Colonic mucosa (tissue), 4 donors: ENCODE measurements around the gene ITCH. TPM values are rescaled to one million over a fixed set of nuclear protein-coding genes. Genes with fewer than 3 reads are reported as not detected.
"Not testable (repeated sequence)": the region's sequence is repeated elsewhere in the genome, so short reads cannot be mapped to it uniquely, and the experiment has no call there.

Experiments used
- DNase-seq: peaks from one replicate; pipeline ENCODE4 v3.0.0-alpha.2; 2020
- H3K27ac ChIP-seq: fragments of 200-600 bp; one replicate; pipeline ENCODE4 v1.8.0; 2021
- H3K27me3 ChIP-seq: fragments of 200-600 bp; one replicate; pipeline ENCODE4 v1.8.0; 2021
- H3K36me3 ChIP-seq: fragments of 200-600 bp; one replicate; pipeline ENCODE4 v1.8.0; 2021
- H3K4me1 ChIP-seq: fragments of 200-600 bp; one replicate; pipeline ENCODE4 v1.8.0; 2021; ENCODE audit warnings: mild to moderate bottlenecking
- H3K4me3 ChIP-seq: fragments of 200-600 bp; one replicate; pipeline ENCODE4 v1.8.0; 2021
- H3K9ac ChIP-seq, 2 donors: one replicate each; pipeline ENCODE4 v1.7.0; 2013; ENCODE audit warnings: control low read depth in 2 of 2, low read depth in 2 of 2, low read length in 2 of 2
- H3K9me3 ChIP-seq: fragments of 200-600 bp; one replicate; pipeline ENCODE4 v1.8.0; 2021
- intact Hi-C: fragments of 100-400 bp; cut with DNase I; formaldehyde crosslinking; loops from one replicate; pipeline ENCODE4 v1.14.1; 2022
- total RNA-seq, 2 donors: library from RNA; stranded (reverse); fragmentation: NEBNext Ultra II Directional in 1 of 2; extraction: Animal tissue kit (Norgen Biotek cat#: 25700) in 1 of 2; gene quantifications; one replicate each; pipeline ENCODE4 v1.2.1, GENCODE V29; 2021
- TF ChIP-seq, protein P1 (sequence below): fragments of 200-600 bp; IDR thresholded peaks from one replicate; pipeline ENCODE4 v1.8.0; 2022; ENCODE audit warnings: antibody characterized with exemption, mild to moderate bottlenecking
- donor health status: healthy.
- donor health status: DM: no; HTN: no; CAD: no.
- donor health status: DM: no; HTN: no; CAD: no.

The ITCH gene
- total RNA-seq, 2 donors from 2014 or later, result 50.0 to 71.4 TPM

- no peaks in the 10 kb centered on the region for H3K9me3 ChIP-seq
- H3K27ac ChIP-seq, result no peak overlapping the region
- H3K9ac ChIP-seq, result peak overlapping the region in 1 of 2 donors; percentile 9
- DNase-seq, result no peak
- H3K36me3 ChIP-seq, result peaks cover 4% of the 10 kb centered on the region
- TF ChIP-seq, protein P1, sequence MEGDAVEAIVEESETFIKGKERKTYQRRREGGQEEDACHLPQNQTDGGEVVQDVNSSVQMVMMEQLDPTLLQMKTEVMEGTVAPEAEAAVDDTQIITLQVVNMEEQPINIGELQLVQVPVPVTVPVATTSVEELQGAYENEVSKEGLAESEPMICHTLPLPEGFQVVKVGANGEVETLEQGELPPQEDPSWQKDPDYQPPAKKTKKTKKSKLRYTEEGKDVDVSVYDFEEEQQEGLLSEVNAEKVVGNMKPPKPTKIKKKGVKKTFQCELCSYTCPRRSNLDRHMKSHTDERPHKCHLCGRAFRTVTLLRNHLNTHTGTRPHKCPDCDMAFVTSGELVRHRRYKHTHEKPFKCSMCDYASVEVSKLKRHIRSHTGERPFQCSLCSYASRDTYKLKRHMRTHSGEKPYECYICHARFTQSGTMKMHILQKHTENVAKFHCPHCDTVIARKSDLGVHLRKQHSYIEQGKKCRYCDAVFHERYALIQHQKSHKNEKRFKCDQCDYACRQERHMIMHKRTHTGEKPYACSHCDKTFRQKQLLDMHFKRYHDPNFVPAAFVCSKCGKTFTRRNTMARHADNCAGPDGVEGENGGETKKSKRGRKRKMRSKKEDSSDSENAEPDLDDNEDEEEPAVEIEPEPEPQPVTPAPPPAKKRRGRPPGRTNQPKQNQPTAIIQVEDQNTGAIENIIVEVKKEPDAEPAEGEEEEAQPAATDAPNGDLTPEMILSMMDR, result no peak
- no peaks in the 10 kb centered on the region for H3K27me3 ChIP-seq
- H3K4me1 ChIP-seq, result no peaks in the 10 kb centered on the region
- intact Hi-C loops, result no loop called here
- H3K4me3 ChIP-seq, result no peak overlapping the region
Measured at GRCh38 chr20:34512266-34512954, 149.3 kb downstream of the ITCH start.

GRCh38 chr20:34512955-34513419 lies 149.9 kb downstream of the ITCH start:
- Histone ChIP-seq H3K27me3 (no peaks in the 10 kb centered on the region), H3K4me3 (no peak overlapping the region), H3K4me1 (no peaks in the 10 kb centered on the region), H3K27ac (no peak overlapping the region), H3K9ac (peak overlapping the region in 1 of 2 donors; percentile 9), H3K36me3 (peaks cover 4% of the 10 kb centered on the region), H3K9me3 (no peaks in the 10 kb centered on the region)
- no peak for DNase-seq
- TF ChIP-seq, protein P1, result no peak
- intact Hi-C loops, result no loop called here

DNA sequence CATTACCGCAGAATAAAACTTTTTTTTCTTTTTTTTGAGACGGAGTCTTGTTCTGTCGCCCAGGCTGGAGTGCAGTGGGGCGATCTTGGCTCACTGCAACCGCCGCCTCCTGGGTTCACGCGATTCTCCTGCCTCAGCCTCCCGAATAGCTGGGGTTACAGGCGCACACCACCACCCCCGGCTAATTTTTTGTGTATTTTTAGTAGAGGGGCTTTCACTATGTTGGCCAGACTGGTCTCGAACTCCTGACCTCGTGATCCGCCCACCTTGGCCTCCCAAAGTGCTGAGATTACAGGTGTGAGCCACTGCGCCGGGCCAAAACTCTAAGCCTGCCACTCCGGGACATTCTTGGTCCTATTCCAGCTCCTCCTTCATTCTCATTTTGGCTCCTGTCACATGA lies 151.0 kb downstream of the ITCH start:
- DNase-seq, H3K27ac ChIP-seq, H3K9ac ChIP-seq, H3K27me3 ChIP-seq, H3K9me3 ChIP-seq, intact Hi-C loops, H3K36me3 ChIP-seq, H3K4me1 ChIP-seq, H3K4me3 ChIP-seq: not testable (repeated sequence)

DNA sequence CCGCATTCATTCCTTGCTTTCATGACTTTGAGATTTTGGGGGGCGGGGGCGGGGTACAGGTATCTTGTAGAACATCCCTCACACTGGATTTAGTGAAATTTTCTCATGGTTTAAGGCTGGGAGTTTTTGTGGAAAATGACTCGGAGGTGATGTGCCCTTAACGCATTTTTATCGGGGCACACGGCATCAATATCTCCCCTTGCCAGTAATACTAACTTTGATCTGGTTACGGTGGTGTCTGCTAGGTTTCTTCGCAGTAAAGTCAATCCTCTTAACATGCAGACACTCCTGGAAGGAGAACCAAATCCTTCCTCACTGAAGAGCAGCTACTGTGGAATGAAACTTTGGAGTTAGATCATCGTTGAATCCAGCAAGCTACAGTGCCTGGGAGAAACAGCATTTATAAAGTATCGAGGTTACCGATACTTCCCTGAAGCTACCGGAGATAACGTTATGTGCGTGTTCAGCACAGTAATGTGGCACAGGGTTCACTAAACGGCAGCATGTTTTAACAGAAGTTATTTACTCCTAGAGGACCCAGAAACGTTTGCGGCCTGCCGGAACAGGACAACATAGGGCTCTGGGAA lies 151.9 kb downstream of the ITCH start:
- TF ChIP-seq, protein P1, result no peak
- no peaks in the 10 kb centered on the region for H3K9me3 ChIP-seq
- no peaks in the 10 kb centered on the region for H3K36me3 ChIP-seq
- H3K4me3 ChIP-seq, result peak overlapping the region; percentile 61
- H3K4me1 ChIP-seq, result peaks cover 3% of the 10 kb centered on the region
- peak overlapping the region; percentile 93 for H3K27ac ChIP-seq
- DNase-seq, result no peak
- H3K9ac ChIP-seq, result peak overlapping the region; percentile 57 to 89
- H3K27me3 ChIP-seq, result no peaks in the 10 kb centered on the region
- intact Hi-C loops, result no loop called here

DNA sequence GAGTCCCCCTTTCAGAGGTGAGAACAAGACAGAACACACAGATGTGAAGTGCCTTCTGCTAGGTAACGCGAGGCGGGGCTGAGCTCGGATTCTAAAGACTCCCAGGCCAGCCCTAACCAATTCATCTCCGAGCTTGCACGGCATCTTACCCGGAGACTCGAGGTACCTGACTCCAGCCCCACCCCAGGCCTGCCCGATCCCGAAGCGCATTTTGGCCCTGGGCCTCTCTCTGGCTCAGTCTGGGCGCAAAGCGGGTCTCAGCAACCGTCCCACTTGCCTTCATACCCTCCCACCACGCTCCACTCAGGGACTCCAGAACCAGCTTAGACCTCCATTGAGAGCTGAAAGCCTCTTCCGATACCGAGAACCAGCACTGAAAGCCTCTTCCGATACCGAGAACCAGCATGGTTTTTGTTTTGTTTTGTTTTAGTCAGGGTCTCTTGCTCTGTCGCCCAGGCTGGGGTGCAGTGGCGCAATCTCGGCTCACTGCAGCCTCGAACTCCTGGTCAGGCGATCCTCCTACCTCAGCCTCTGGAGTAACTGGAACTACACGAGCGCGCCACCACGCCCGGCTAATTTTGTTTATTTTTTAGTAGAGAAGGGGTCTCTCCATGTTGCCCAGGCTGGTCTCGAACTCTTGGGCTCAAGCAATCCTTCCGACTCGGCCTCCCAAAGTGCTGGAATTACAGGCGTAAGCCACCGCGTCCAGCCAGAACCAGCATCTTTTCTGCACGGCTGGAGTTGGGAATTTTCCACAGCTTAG lies 152.6 kb downstream of the ITCH start:
- Histone ChIP-seq H3K4me1 (peaks cover 3% of the 10 kb centered on the region), H3K4me3 (peak overlapping the region; percentile 61)

More for the DNA sequence above, 152.6 kb downstream of the ITCH start:
- no peaks in the 10 kb centered on the region for H3K36me3 ChIP-seq
- peak overlapping the region; percentile 93 for H3K27ac ChIP-seq
- intact Hi-C loops, result no loop called here
- H3K9me3 ChIP-seq, result no peaks in the 10 kb centered on the region
- H3K27me3 ChIP-seq, result no peaks in the 10 kb centered on the region
- H3K9ac ChIP-seq, result peak overlapping the region; percentile 57 to 89
- DNase-seq, result peak; percentile 83
- TF ChIP-seq, protein P1, result no peak
